HG02798 (cell line): ENCODE data around the gene CPNE9.
"Not testable (repeated sequence)": the region's sequence is repeated elsewhere in the genome, so short reads cannot be mapped to it uniquely, and the experiment has no call there.

ENCODE experiments used
- ATAC-seq: cut with Tn5 transposase; IDR thresholded peaks from one replicate; pipeline ENCODE4 v1.9.1; 2021; ENCODE audit warnings: mild to moderate bottlenecking; ENCODE audit not compliant: unreplicated experiment, poor library complexity

The CPNE9 gene

GRCh38 chr3:9770276-9770812 is 66.7 kb downstream of the CPNE9 start:
- no peak for ATAC-seq

GRCh38 chr3:9771007-9771406 is 67.4 kb downstream of the CPNE9 start:
- ATAC-seq = not testable (repeated sequence)

GRCh38 chr3:9776896-9777693 is 73.5 kb downstream of the CPNE9 start:
- no peak for ATAC-seq

- ATAC-seq = no peak
Observed at GRCh38 chr3:9777694-9778021, 74.0 kb downstream of the CPNE9 start.

- ATAC-seq = no peak
Observed at GRCh38 chr3:9778143-9779074, 74.8 kb downstream of the CPNE9 start.

- ATAC-seq = no peak
Observed at GRCh38 chr3:9779075-9779593, 75.5 kb downstream of the CPNE9 start.
